Measurements from ENCODE around the gene CENPX. TPM values are rescaled to one million over a fixed set of nuclear protein-coding genes. Genes with fewer than 3 reads are reported as not detected.

The CENPX gene
- 41.3 TPM for total RNA-seq

DNA sequence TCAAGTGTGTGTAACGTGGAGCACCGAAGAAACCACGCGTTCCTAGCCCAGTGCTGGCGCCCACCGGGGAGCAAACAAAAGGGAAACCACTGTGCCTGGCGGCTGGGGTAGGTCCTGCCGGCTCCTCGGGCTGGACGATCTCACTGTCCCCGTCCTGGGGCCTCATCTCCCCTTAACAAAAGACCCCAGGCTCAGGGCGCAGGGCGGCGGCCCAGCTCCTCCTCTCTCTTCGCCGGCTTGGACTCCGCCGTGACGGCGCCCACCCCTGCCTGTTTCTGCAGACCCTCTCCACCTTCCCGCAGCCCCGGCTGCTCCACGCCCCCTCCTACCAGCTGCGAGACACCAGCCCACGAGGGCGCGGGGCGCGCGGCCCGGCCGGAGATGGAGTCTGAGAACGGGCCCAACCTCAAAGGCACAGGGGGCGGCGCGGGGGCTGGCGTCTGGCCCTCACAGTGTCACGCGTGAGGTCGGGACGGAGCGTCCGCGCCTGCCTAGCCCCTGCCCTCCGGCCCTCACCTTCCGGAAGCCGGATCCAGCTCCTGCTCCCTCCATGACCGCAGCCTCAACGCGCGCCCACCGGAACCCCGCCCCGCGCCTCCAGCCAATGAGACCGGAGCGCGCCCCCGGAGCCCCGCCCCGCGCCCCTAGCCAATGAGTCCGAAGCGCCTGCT, at the start of gene CENPX:
Gene CENPX, minus strand, starts transcription at position 569 of the 671 bp plus-strand sequence. Its CDS starts 17 bp downstream, at position 552.
- no peak for DNase-seq (ENCODE audit: low spot score in 2 of 2)
- intact Hi-C loops (cut with DNase I), result loop anchor here (1.0 to 5.0 kb wide), 5 partner anchors 18 to 190 kb away; partner anchors contain the start of genes ARHGDIA, CCDC57, GPS1 and PCYT2
- Histone ChIP-seq H3K27ac (peak within 1 kb of the TSS; percentile 56 to 71), H3K9me3 (no peaks in the 10 kb centered on the region), H3K27me3 (no peaks in the 10 kb centered on the region), H3K4me3 (peak within 1 kb of the TSS; percentile 89 to 99), H3K4me1 (peaks cover 12 to 20% of the 10 kb centered on the region in 2 donors), H3K36me3 (peaks cover 0 to 14% of the 10 kb centered on the region in 2 donors)
- TF ChIP-seq, protein P1, sequence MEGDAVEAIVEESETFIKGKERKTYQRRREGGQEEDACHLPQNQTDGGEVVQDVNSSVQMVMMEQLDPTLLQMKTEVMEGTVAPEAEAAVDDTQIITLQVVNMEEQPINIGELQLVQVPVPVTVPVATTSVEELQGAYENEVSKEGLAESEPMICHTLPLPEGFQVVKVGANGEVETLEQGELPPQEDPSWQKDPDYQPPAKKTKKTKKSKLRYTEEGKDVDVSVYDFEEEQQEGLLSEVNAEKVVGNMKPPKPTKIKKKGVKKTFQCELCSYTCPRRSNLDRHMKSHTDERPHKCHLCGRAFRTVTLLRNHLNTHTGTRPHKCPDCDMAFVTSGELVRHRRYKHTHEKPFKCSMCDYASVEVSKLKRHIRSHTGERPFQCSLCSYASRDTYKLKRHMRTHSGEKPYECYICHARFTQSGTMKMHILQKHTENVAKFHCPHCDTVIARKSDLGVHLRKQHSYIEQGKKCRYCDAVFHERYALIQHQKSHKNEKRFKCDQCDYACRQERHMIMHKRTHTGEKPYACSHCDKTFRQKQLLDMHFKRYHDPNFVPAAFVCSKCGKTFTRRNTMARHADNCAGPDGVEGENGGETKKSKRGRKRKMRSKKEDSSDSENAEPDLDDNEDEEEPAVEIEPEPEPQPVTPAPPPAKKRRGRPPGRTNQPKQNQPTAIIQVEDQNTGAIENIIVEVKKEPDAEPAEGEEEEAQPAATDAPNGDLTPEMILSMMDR (IDR thresholded peaks at IDR 0.05), result no peak

DNA sequence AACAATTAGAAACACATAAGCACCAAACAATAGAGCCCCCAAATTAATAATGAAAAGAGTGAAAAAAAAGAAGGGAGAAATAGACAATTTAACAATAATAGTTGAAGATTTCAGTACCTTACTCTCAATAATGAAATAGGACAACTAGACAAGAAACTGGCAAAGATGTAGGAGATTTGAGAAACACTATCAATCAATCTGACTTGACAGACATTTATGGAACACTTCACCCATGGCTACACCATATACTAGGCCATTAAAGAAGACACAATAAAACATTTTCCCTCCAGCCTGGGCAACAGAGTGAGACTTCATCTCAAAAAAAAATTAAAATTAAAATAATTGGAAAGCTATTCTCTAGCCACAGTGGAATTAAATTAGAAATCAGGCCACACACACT, 47.9 kb upstream of the CENPX start:
- Histone ChIP-seq H3K36me3 (no peaks in the 10 kb centered on the region), H3K4me3 (no peak overlapping the region), H3K9me3 (no peaks in the 10 kb centered on the region), H3K27me3 (no peaks in the 10 kb centered on the region), H3K27ac (no peak overlapping the region), H3K4me1 (peaks cover 4 to 6% of the 10 kb centered on the region in 2 donors)
- intact Hi-C loops (cut with DNase I), result no loop called here
- TF ChIP-seq, protein P1 (IDR thresholded peaks at IDR 0.05), result no peak
- no peak for DNase-seq (ENCODE audit: low spot score in 2 of 2)

DNA sequence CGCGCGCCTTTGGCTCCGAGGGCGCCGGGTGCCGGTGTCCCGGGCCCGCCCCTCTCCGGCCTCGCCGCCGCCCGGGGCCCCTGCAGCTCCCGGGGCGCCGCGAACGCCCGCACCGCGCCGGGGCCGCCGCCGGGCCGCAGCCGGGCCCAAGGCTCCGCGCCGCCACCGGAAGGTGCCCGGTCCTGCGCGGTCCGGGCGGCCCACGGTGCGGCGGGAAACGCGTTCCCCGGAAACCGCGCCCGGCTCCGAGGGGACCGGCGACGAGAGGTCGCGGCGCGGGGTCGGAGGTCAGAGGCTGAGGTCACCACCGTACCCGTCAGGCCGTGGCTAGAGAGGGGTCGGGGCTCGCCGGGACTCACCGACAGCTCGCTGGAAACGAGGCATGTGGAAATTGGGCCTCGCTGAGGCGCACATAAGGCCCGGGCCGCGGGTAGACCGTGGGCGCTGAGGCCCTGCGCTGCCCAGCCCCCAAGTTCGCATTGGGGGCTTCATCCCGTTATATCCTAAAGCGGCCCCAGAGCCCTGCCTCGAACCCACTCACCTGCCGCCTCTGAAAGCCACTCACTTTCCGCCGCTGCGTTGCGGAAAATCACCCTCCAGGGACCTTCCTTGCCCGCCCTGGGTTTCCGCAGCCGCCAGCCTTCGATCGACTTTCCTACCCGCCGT, 43.1 kb upstream of the CENPX start, which contains the start of gene DUS1L:
Gene DUS1L, minus strand, starts transcription at position 167 of the 666 bp plus-strand sequence. CDS start 745 bp downstream, outside the sequence.
- intact Hi-C loops (cut with DNase I), result loop anchor here (1.0 to 2.0 kb wide), 2 partner anchors 15 to 33 kb away; partner anchors contain the start of genes FASN, GPS1 and RFNG
- peak in 1 of 2 donors; percentile 77 for DNase-seq (ENCODE audit: low spot score in 2 of 2)
- Histone ChIP-seq H3K36me3 (peaks cover 25 to 28% of the 10 kb centered on the region in 2 donors), H3K9me3 (no peaks in the 10 kb centered on the region), H3K4me1 (peaks cover 13 to 18% of the 10 kb centered on the region in 2 donors), H3K27me3 (no peaks in the 10 kb centered on the region), H3K27ac (peak within 1 kb of the TSS; percentile 92 to 95), H3K4me3 (peak within 1 kb of the TSS; percentile 87 to 92)
- TF ChIP-seq, protein P1 (IDR thresholded peaks at IDR 0.05), result no peak

DNA sequence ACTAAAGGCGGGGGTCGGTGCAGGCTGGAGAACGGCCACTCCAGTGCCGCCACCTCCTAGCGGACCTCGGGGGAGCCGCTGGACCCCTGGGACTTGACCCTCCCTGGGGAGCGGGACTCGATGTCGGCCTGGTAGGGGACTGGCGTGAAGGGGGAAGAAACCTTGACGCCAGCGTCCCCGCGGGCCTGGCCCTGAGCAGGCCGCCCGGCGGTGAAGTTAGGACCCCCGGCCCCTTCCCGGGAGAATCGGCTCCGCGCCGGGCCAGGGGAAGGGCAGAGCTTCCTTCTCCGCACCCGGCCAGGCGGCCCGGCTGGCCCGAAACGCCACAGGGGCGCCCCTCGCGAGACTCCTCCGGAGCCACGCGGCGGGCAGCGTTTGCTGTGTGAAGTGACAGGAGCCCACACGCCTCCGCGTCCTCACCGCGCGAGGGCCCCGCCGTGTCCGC, 42.5 kb upstream of the CENPX start:
- TF ChIP-seq, protein P1 (IDR thresholded peaks at IDR 0.05), result no peak
- no peaks in the 10 kb centered on the region for H3K9me3 ChIP-seq
- H3K4me1 ChIP-seq, result peaks cover 13 to 18% of the 10 kb centered on the region in 2 donors
- no peaks in the 10 kb centered on the region for H3K27me3 ChIP-seq
- H3K4me3 ChIP-seq, result peak overlapping the region; percentile 87 to 92
- peak overlapping the region; percentile 92 to 95 for H3K27ac ChIP-seq
- DNase-seq (ENCODE audit: low spot score in 2 of 2), result no peak
- H3K36me3 ChIP-seq, result peaks cover 31 to 33% of the 10 kb centered on the region in 2 donors
- intact Hi-C loops (cut with DNase I), result loop anchor here (1.0 to 2.0 kb wide), 2 partner anchors 14 to 33 kb away; partner anchors contain the start of genes FASN, GPS1 and RFNG

DNA sequence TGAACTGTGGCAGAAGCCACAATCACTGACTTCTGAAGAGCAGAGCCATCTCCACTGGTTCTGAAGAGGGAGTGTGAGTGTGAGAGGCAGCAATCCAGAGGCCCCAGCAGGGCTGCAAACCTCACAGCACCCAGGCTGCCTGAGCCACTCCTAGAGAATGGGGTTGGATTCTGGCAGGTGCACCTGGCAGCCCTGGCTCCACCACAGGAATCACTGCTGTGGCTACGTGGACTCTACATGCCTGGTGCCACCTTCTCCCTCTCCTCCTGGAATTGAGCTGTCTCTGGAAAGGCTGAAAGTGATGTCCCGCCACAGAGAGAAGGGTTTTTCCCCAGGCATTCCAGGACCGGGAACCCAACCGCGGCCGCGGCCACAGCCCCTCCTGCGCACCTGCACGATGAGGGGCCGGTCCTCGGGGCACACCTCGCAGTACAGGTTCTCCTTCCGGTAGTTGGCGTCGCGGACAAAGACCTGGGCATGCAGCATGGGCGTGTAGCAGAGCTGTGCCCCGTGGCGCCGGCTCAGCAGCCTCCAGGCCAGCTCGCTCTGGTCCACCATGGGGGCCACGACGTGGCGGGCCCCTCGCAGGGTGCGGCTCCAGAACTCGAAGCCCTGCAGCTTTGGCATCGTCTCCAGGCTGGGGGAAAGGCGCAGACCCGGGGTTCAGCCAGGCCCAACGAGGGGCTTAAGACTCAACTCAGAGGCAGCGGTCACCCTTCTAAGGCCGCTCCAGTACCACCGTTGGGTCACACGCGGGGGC, 41.9 kb upstream of the CENPX start:
- no peaks in the 10 kb centered on the region for H3K27me3 ChIP-seq
- H3K9me3 ChIP-seq, result no peaks in the 10 kb centered on the region
- intact Hi-C loops (cut with DNase I), result loop anchor here (1.0 to 2.0 kb wide), 2 partner anchors 14 to 34 kb away; partner anchors contain the start of genes FASN, GPS1 and RFNG
- no peak for DNase-seq (ENCODE audit: low spot score in 2 of 2)
- TF ChIP-seq, protein P1 (IDR thresholded peaks at IDR 0.05), result no peak
- peak overlapping the region; percentile 92 to 95 for H3K27ac ChIP-seq
- H3K36me3 ChIP-seq, result peaks cover 37 to 38% of the 10 kb centered on the region in 2 donors
- H3K4me1 ChIP-seq, result peaks cover 13 to 18% of the 10 kb centered on the region in 2 donors
- peak overlapping the region; percentile 87 to 92 for H3K4me3 ChIP-seq
